HG02970 (cell line): ENCODE data around the gene TGFB3.

ENCODE experiments used
- ATAC-seq: cut with Tn5 transposase; IDR thresholded peaks from one replicate; pipeline ENCODE4 v1.9.1; 2021; ENCODE audit warnings: mild to moderate bottlenecking, moderate library complexity, moderate number of reproducible peaks; ENCODE audit not compliant: unreplicated experiment, low FRiP score

Gene TGFB3

GRCh38 chr14:75910048-75910447 lies 71.7 kb downstream of the TGFB3 start:
- ATAC-seq, result no peak

GRCh38 chr14:75909630-75910029 lies 72.2 kb downstream of the TGFB3 start:
- ATAC-seq, result no peak
